Astrocyte (in vitro differentiated cells and primary cell): ENCODE results near the gene ALDH3B2. TPM values are rescaled to one million over a fixed set of nuclear protein-coding genes. Genes with fewer than 3 reads are reported as not detected.
"Not testable (repeated sequence)": the region's sequence is repeated elsewhere in the genome, so short reads cannot be mapped to it uniquely, and the experiment has no call there.

Experiments used
- DNase-seq: peaks from one replicate; pipeline ENCODE4 v3.0.0-alpha.2; 2010; ENCODE audit warnings: low read depth
- FAIRE-seq: peaks from 2 replicates; lab custom pipeline; 2011; peaks lifted over from hg19 to GRCh38; lab: Jason Lieb, UNC
- H2AFZ ChIP-seq: 2 replicates; pipeline ENCODE4 v1.6.0; 2012; ENCODE audit warnings: low read depth, low read length, inconsistent platforms
- H3K27ac ChIP-seq: 2 replicates; pipeline ENCODE4 v1.5.1; 2011; ENCODE audit warnings: low read depth, low read length, inconsistent platforms
- H3K27me3 ChIP-seq: 2 replicates; pipeline ENCODE4 v1.6.0; 2011; ENCODE audit warnings: low read length, inconsistent platforms; ENCODE audit not compliant: insufficient read depth
- H3K36me3 ChIP-seq: 2 replicates; pipeline ENCODE4 v1.5.1; 2011; ENCODE audit warnings: low read length, inconsistent platforms; ENCODE audit not compliant: insufficient read depth
- H3K4me1 ChIP-seq: 2 replicates; pipeline ENCODE4 v1.5.1; 2011; ENCODE audit warnings: low read length, inconsistent platforms; ENCODE audit not compliant: insufficient read depth
- H3K4me2 ChIP-seq: 2 replicates; pipeline ENCODE4 v1.6.0; 2012; ENCODE audit warnings: low read length, inconsistent platforms
- H3K4me3 ChIP-seq: 2 replicates; pipeline ENCODE4 v1.5.1; 2011; ENCODE audit warnings: low read depth, mild to moderate bottlenecking, low read length, inconsistent platforms; ENCODE audit not compliant: insufficient read depth
- H3K79me2 ChIP-seq: 2 replicates; pipeline ENCODE4 v1.6.0; 2012; ENCODE audit warnings: mild to moderate bottlenecking, low read length, inconsistent platforms; ENCODE audit not compliant: insufficient read depth
- H3K9ac ChIP-seq: 2 replicates; pipeline ENCODE4 v1.6.0; 2012; ENCODE audit warnings: mild to moderate bottlenecking, low read length, inconsistent platforms
- H3K9me3 ChIP-seq: 2 replicates; pipeline ENCODE4 v1.5.1; 2012; ENCODE audit warnings: low read depth, mild to moderate bottlenecking, low read length, inconsistent platforms; ENCODE audit not compliant: insufficient read depth
- H4K20me1 ChIP-seq: 2 replicates; pipeline ENCODE4 v1.6.0; 2012; ENCODE audit warnings: low read length, inconsistent platforms; ENCODE audit not compliant: insufficient read depth
- H3K27ac Mint-ChIP-seq: one replicate; pipeline ENCODE4 v1.8.0; 2021; ENCODE audit warnings: mild to moderate bottlenecking, mixed read lengths; ENCODE audit not compliant: unreplicated experiment
- H3K27me3 Mint-ChIP-seq: one replicate; pipeline ENCODE4 v1.8.0; 2021; ENCODE audit warnings: low read depth, mixed read lengths; ENCODE audit not compliant: unreplicated experiment
- H3K36me3 Mint-ChIP-seq: one replicate; pipeline ENCODE4 v1.8.0; 2021; ENCODE audit warnings: low read depth, mixed read lengths; ENCODE audit not compliant: unreplicated experiment
- H3K4me1 Mint-ChIP-seq: one replicate; pipeline ENCODE4 v1.8.0; 2021; ENCODE audit warnings: low read depth, mixed read lengths; ENCODE audit not compliant: unreplicated experiment
- H3K4me3 Mint-ChIP-seq: one replicate; pipeline ENCODE4 v1.8.0; 2021; ENCODE audit warnings: mild to moderate bottlenecking, moderate library complexity, mixed read lengths; ENCODE audit not compliant: unreplicated experiment
- H3K9me3 Mint-ChIP-seq: one replicate; pipeline ENCODE4 v1.8.0; 2021; ENCODE audit warnings: mild to moderate bottlenecking, mixed read lengths; ENCODE audit not compliant: unreplicated experiment
- EZH2 ChIP-seq: IDR thresholded peaks from 2 replicates; pipeline ENCODE4 v1.6.1; 2012; ENCODE audit warnings: mild to moderate bottlenecking, low read length, inconsistent platforms; ENCODE audit not compliant: insufficient read depth
- total RNA-seq: library from RNA; stranded (reverse); gene quantifications from 2 replicates; pipeline ENCODE4 v1.2.1, GENCODE V29; 2021
- TF ChIP-seq, protein P1 (sequence below): IDR thresholded peaks from 2 replicates; pipeline ENCODE4 v1.5.1; 2011; ENCODE audit warnings: low read depth, mild to moderate bottlenecking, inconsistent platforms, low read length, moderate library complexity; ENCODE audit not compliant: insufficient read depth

The ALDH3B2 gene
- total RNA-seq, 1 donor from 2014 or later = not detected

DNA sequence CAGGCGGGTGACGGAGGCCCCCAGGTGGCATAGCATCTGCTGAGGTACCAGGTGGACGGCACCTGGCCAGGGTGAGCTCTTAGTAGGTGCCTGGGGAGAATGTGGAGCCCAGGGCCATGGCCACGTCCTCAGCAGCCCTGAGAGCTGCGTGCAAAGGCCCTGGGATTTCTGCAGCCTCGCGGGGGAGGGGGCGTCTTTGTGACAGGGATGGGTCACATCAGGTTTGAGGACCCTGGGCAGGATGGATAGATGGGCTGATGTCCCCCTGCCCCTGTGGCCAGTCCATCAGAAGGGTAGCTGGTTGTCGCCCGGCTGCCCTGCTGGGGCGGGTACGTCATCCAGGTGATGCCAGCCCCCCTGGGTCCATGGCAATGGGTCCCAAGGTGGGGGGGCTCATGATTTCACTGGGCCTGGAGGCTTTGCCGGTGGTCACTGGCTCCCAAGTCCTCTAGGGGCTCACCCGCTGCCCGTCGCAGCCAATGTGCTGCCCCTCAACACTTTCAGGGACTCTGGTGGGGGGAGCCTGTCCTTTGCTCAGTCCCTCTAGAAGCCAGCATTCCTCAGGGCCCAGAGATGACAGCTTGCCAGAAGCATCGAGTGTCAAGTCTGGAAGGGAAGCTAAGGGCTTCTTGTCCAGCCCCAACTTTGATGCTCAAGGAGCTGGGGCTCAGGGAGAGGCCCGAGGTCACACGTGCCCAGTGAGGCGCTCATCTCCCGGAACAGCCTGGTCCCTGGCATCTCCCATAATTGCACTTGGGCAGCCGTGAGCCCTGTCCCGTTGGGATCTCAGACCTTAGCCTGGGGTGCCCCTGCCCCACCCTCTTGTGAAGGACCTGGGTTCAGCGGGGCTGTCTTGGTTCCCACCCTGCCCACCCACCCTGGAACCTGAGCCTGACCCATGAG lies 35.6 kb downstream of the ALDH3B2 start:
- Mint-ChIP-seq H3K36me3 (no peaks in the 10 kb centered on the region), H3K4me3 (no peak overlapping the region), H3K9me3 (peaks cover 6% of the 10 kb centered on the region), H3K27ac (no peak overlapping the region), H3K27me3 (peaks cover 23% of the 10 kb centered on the region), H3K4me1 (no peaks in the 10 kb centered on the region)
- H3K9ac ChIP-seq = no peak overlapping the region
- H3K4me1 ChIP-seq = no peaks in the 10 kb centered on the region
- peaks cover 2% of the 10 kb centered on the region for H3K27me3 ChIP-seq
- TF ChIP-seq, protein P1, sequence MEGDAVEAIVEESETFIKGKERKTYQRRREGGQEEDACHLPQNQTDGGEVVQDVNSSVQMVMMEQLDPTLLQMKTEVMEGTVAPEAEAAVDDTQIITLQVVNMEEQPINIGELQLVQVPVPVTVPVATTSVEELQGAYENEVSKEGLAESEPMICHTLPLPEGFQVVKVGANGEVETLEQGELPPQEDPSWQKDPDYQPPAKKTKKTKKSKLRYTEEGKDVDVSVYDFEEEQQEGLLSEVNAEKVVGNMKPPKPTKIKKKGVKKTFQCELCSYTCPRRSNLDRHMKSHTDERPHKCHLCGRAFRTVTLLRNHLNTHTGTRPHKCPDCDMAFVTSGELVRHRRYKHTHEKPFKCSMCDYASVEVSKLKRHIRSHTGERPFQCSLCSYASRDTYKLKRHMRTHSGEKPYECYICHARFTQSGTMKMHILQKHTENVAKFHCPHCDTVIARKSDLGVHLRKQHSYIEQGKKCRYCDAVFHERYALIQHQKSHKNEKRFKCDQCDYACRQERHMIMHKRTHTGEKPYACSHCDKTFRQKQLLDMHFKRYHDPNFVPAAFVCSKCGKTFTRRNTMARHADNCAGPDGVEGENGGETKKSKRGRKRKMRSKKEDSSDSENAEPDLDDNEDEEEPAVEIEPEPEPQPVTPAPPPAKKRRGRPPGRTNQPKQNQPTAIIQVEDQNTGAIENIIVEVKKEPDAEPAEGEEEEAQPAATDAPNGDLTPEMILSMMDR = no peak
- TF ChIP-seq EZH2 = no peak
- H4K20me1 ChIP-seq = no peaks in the 10 kb centered on the region
- H2AFZ ChIP-seq = no peak overlapping the region
- no peak overlapping the region for H3K27ac ChIP-seq
- DNase-seq = no peak
- no peaks in the 10 kb centered on the region for H3K79me2 ChIP-seq
- no peak overlapping the region for H3K4me3 ChIP-seq
- no peak overlapping the region for H3K4me2 ChIP-seq
- no peak for FAIRE-seq
- no peaks in the 10 kb centered on the region for H3K9me3 ChIP-seq
- H3K36me3 ChIP-seq = no peaks in the 10 kb centered on the region

DNA sequence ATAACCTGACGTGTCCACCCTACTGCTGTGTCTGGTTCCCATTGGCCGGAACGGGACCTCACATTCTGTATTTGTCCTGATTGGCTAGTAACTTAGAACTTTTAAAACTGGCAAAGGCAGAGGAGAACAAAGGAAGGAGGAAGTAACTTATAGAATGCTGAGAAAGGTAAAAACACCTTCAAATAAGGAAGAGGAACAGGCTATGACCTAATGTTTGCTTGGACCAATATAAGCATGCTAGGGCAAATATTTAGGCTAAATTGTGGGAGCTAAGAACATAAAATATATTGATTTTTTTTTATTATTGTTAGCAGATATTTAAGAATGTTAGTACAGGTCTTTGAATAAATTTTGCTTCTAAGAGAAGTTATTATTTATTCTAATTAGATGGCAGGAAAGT lies 37.0 kb downstream of the ALDH3B2 start:
- not testable (repeated sequence) for H2AFZ ChIP-seq, H3K4me2 ChIP-seq, H3K4me1 ChIP-seq, H3K9me3 Mint-ChIP-seq, H3K36me3 ChIP-seq, FAIRE-seq, H3K27ac Mint-ChIP-seq, H3K4me3 ChIP-seq, H3K4me1 Mint-ChIP-seq, H3K27me3 ChIP-seq, H3K9me3 ChIP-seq, H4K20me1 ChIP-seq, H3K36me3 Mint-ChIP-seq, H3K9ac ChIP-seq, H3K79me2 ChIP-seq, DNase-seq, H3K4me3 Mint-ChIP-seq, H3K27ac ChIP-seq
- peaks cover 25% of the 10 kb centered on the region for H3K27me3 Mint-ChIP-seq

DNA sequence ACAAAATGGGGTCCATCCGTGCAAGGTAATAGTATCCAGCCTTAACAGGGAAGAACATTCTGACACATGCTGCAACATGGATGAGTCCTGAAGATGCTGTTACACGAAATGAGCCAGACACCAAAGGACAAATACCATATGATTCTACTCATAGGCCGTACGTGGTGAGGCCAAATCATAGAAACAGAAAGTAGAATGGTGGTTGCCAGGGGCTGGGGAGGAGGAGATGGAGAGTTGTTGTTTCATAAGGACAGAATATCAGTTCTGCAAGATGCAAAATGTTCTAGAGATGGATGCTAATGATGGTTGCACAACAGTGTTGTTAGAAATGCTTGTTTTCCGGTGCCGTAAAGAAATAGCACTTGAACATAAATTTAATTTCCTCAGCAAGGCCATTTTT lies 37.5 kb downstream of the ALDH3B2 start:
- Mint-ChIP-seq H3K4me1 (no peaks in the 10 kb centered on the region), H3K27me3 (peaks cover 21% of the 10 kb centered on the region), H3K9me3 (peaks cover 2% of the 10 kb centered on the region), H3K36me3 (no peaks in the 10 kb centered on the region), H3K4me3 (no peak overlapping the region), H3K27ac (no peak overlapping the region)
- Histone ChIP-seq H3K9ac (no peak overlapping the region), H3K79me2 (no peaks in the 10 kb centered on the region), H3K36me3 (no peaks in the 10 kb centered on the region), H2AFZ (no peak overlapping the region), H3K9me3 (no peaks in the 10 kb centered on the region), H3K27me3 (peaks cover 2% of the 10 kb centered on the region), H3K4me3 (no peak overlapping the region), H3K27ac (no peak overlapping the region), H3K4me1 (no peaks in the 10 kb centered on the region), H3K4me2 (no peak overlapping the region), H4K20me1 (no peaks in the 10 kb centered on the region)
- FAIRE-seq = no peak
- DNase-seq = no peak
- TF ChIP-seq EZH2 = no peak
- TF ChIP-seq, protein P1 = no peak
